Neural progenitor cell (in vitro differentiated cells): ENCODE results near the gene ARHGEF37. TPM values are rescaled to one million over a fixed set of nuclear protein-coding genes. Genes with fewer than 3 reads are reported as not detected.

Experiments used
- DNase-seq: peaks from one replicate; pipeline ENCODE4 v3.0.0-alpha.2; 2016; ENCODE audit warnings: low spot score
- H2AFZ ChIP-seq: fragments of 200-600 bp; sonication (generic); replicated peaks from 2 replicates; pipeline ENCODE4 v1.6.1; 2016; ENCODE audit warnings: antibody characterized with exemption
- H3F3A ChIP-seq: fragments of 200-600 bp; sonication (generic); 2 replicates; pipeline ENCODE4 v1.6.1; 2016; ENCODE audit warnings: antibody characterized with exemption, low read depth
- H3K27ac ChIP-seq: fragments of 200-600 bp; sonication (generic); 2 replicates; pipeline ENCODE4 v1.5.1; 2016; ENCODE audit warnings: mild to moderate bottlenecking
- H3K27me3 ChIP-seq: fragments of 200-600 bp; sonication (generic); 2 replicates; pipeline ENCODE4 v1.6.1; 2016; ENCODE audit warnings: mild to moderate bottlenecking, moderate library complexity
- H3K36me3 ChIP-seq: fragments of 200-600 bp; sonication (generic); 2 replicates; pipeline ENCODE4 v1.5.1; 2016
- H3K4me1 ChIP-seq: fragments of 200-600 bp; sonication (generic); 2 replicates; pipeline ENCODE4 v1.6.1; 2016; ENCODE audit warnings: mixed run types
- H3K4me2 ChIP-seq: fragments of 200-600 bp; sonication (generic); 2 replicates; pipeline ENCODE4 v1.6.1; 2016
- H3K4me3 ChIP-seq: fragments of 200-600 bp; sonication (generic); 2 replicates; pipeline ENCODE4 v1.5.1; 2016
- H3K79me2 ChIP-seq: fragments of 200-600 bp; sonication (generic); 2 replicates; pipeline ENCODE4 v1.6.1; 2016; ENCODE audit warnings: low read depth
- H3K9ac ChIP-seq: fragments of 200-600 bp; sonication (generic); 2 replicates; pipeline ENCODE4 v1.6.1; 2016
- H3K9me3 ChIP-seq: fragments of 200-600 bp; sonication (generic); 2 replicates; pipeline ENCODE4 v1.5.1; 2016; ENCODE audit warnings: low read depth
- H4K20me1 ChIP-seq: fragments of 200-600 bp; sonication (generic); 2 replicates; pipeline ENCODE4 v1.6.1; 2016; ENCODE audit warnings: low read depth
- H3K27ac Mint-ChIP-seq: 3 replicates; pipeline ENCODE4 v1.8.0; 2021; ENCODE audit warnings: mixed read lengths
- H3K27me3 Mint-ChIP-seq: 2 replicates; pipeline ENCODE4 v1.8.0; 2022; ENCODE audit warnings: low read depth, mild to moderate bottlenecking, inconsistent platforms, moderate library complexity, mixed read lengths; ENCODE audit not compliant: insufficient read depth
- H3K36me3 Mint-ChIP-seq: 3 replicates; pipeline ENCODE4 v1.8.0; 2021; ENCODE audit warnings: mixed read lengths
- H3K4me1 Mint-ChIP-seq: 3 replicates; pipeline ENCODE4 v1.8.0; 2021; ENCODE audit warnings: mixed read lengths
- H3K4me3 Mint-ChIP-seq: 3 replicates; pipeline ENCODE4 v1.8.0; 2021; ENCODE audit warnings: mild to moderate bottlenecking, moderate library complexity, mixed read lengths
- H3K9me3 Mint-ChIP-seq: 3 replicates; pipeline ENCODE4 v1.8.0; 2020; ENCODE audit warnings: mixed read lengths
- CTCF ChIP-seq: fragments of 200-600 bp; sonication (generic); IDR thresholded peaks from 2 replicates; pipeline ENCODE4 v1.5.1; 2017; ENCODE audit warnings: antibody characterized with exemption, mild to moderate bottlenecking
- EZH2 ChIP-seq: fragments of 200-600 bp; sonication (generic); IDR thresholded peaks from 2 replicates; pipeline ENCODE4 v1.6.1; 2017; ENCODE audit warnings: antibody characterized with exemption, mild to moderate bottlenecking, moderate library complexity
- EZH2phosphoT487 ChIP-seq: fragments of 200-600 bp; sonication (generic); IDR thresholded peaks from 2 replicates; pipeline ENCODE4 v1.6.1; 2017; ENCODE audit warnings: antibody characterized with exemption
- total RNA-seq: library from RNA; depleted of rRNA; stranded (reverse); fragments of >200 nt; gene quantifications from 2 replicates; pipeline ENCODE4 v1.2.3, GENCODE V29; 2015; ENCODE audit warnings: low replicate concordance

Gene ARHGEF37
- total RNA-seq, 1 donor from 2014 or later, result 0.99 TPM

GRCh38 chr5:149664083-149664482 lies 82.8 kb downstream of the ARHGEF37 start:
- Mint-ChIP-seq H3K27ac (no peak overlapping the region), H3K9me3 (peaks cover 10% of the 10 kb centered on the region), H3K27me3 (peaks cover 7% of the 10 kb centered on the region), H3K4me3 (no peak overlapping the region), H3K36me3 (no peaks in the 10 kb centered on the region), H3K4me1 (no peaks in the 10 kb centered on the region)
- H4K20me1 ChIP-seq, result no peaks in the 10 kb centered on the region
- no peak overlapping the region for H3K27ac ChIP-seq
- no peak overlapping the region for H2AFZ ChIP-seq
- no peak overlapping the region for H3K9ac ChIP-seq
- H3K4me2 ChIP-seq, result no peak overlapping the region
- no peaks in the 10 kb centered on the region for H3K36me3 ChIP-seq
- DNase-seq, result no peak
- no peak overlapping the region for H3K4me3 ChIP-seq
- peaks cover 8% of the 10 kb centered on the region for H3K9me3 ChIP-seq
- TF ChIP-seq CTCF, result no peak
- TF ChIP-seq EZH2phosphoT487, result no peak
- TF ChIP-seq EZH2, result no peak
- no peaks in the 10 kb centered on the region for H3K27me3 ChIP-seq
- no peaks in the 10 kb centered on the region for H3K4me1 ChIP-seq
- no peaks in the 10 kb centered on the region for H3F3A ChIP-seq
- no peaks in the 10 kb centered on the region for H3K79me2 ChIP-seq

GRCh38 chr5:149664666-149665415 lies 83.5 kb downstream of the ARHGEF37 start:
- TF ChIP-seq EZH2phosphoT487 (no peak), CTCF (no peak), EZH2 (no peak)
- Histone ChIP-seq H3K4me2 (no peak overlapping the region), H3K4me1 (no peaks in the 10 kb centered on the region), H3K79me2 (no peaks in the 10 kb centered on the region), H4K20me1 (no peaks in the 10 kb centered on the region), H3K9me3 (peaks cover 8% of the 10 kb centered on the region), H3K9ac (no peak overlapping the region), H3F3A (no peaks in the 10 kb centered on the region), H3K27me3 (no peaks in the 10 kb centered on the region), H3K4me3 (no peak overlapping the region), H2AFZ (no peak overlapping the region), H3K36me3 (no peaks in the 10 kb centered on the region), H3K27ac (no peak overlapping the region)
- Mint-ChIP-seq H3K4me1 (no peaks in the 10 kb centered on the region), H3K36me3 (no peaks in the 10 kb centered on the region), H3K9me3 (peaks cover 11% of the 10 kb centered on the region), H3K4me3 (no peak overlapping the region), H3K27ac (no peak overlapping the region), H3K27me3 (peaks cover 7% of the 10 kb centered on the region)
- no peak for DNase-seq

GRCh38 chr5:149665416-149666175 lies 84.3 kb downstream of the ARHGEF37 start:
- Histone ChIP-seq H3F3A (no peaks in the 10 kb centered on the region), H3K27ac (no peak overlapping the region), H3K36me3 (no peaks in the 10 kb centered on the region), H3K27me3 (no peaks in the 10 kb centered on the region), H3K4me2 (no peak overlapping the region), H2AFZ (no peak overlapping the region), H3K79me2 (no peaks in the 10 kb centered on the region), H3K9me3 (peaks cover 8% of the 10 kb centered on the region), H3K9ac (no peak overlapping the region), H4K20me1 (no peaks in the 10 kb centered on the region), H3K4me1 (no peaks in the 10 kb centered on the region), H3K4me3 (no peak overlapping the region)
- Mint-ChIP-seq H3K4me1 (no peaks in the 10 kb centered on the region), H3K36me3 (no peaks in the 10 kb centered on the region), H3K9me3 (peaks cover 11% of the 10 kb centered on the region), H3K4me3 (peak overlapping the region; percentile 67), H3K27ac (no peak overlapping the region), H3K27me3 (peaks cover 7% of the 10 kb centered on the region)
- no peak for DNase-seq
- TF ChIP-seq CTCF (no peak), EZH2phosphoT487 (no peak), EZH2 (no peak)
